Duodenal mucosa (tissue), 2 donors: ENCODE measurements around the gene PRR36.
A peak's percentile ranks its signal among the peaks of the same experiment; 100 is the strongest.

Source experiments
- H3K27ac ChIP-seq: one replicate; pipeline ENCODE4 v1.7.0; 2013; ENCODE audit warnings: low read depth, low read length
- H3K27me3 ChIP-seq, 2 donors: one replicate each; pipeline ENCODE4 v1.7.0; 2013; ENCODE audit warnings: low read length in 2 of 2, control low read depth in 1 of 2; ENCODE audit not compliant: insufficient read depth in 2 of 2, control insufficient read depth in 1 of 2
- H3K36me3 ChIP-seq, 2 donors: one replicate each; pipeline ENCODE4 v1.7.0; 2013; ENCODE audit warnings: low read length in 2 of 2, control low read depth in 1 of 2; ENCODE audit not compliant: insufficient read depth in 2 of 2, control insufficient read depth in 1 of 2
- H3K4me1 ChIP-seq, 2 donors: one replicate each; pipeline ENCODE4 v1.7.0; 2013; ENCODE audit warnings: low read length in 2 of 2, control low read depth in 1 of 2; ENCODE audit not compliant: insufficient read depth in 2 of 2, control insufficient read depth in 1 of 2
- H3K4me3 ChIP-seq, 2 donors: one replicate each; pipeline ENCODE4 v1.7.0; 2013; ENCODE audit warnings: low read length in 2 of 2, low read depth in 1 of 2
- H3K9ac ChIP-seq, 2 donors: one replicate each; pipeline ENCODE4 v1.7.0; 2013; ENCODE audit warnings: low read length in 2 of 2, low read depth in 1 of 2
- H3K9me3 ChIP-seq, 2 donors: one replicate each; pipeline ENCODE4 v1.7.0; 2013; ENCODE audit warnings: low read length in 2 of 2, control low read depth in 1 of 2; ENCODE audit not compliant: control insufficient read depth in 1 of 2

The PRR36 gene

DNA sequence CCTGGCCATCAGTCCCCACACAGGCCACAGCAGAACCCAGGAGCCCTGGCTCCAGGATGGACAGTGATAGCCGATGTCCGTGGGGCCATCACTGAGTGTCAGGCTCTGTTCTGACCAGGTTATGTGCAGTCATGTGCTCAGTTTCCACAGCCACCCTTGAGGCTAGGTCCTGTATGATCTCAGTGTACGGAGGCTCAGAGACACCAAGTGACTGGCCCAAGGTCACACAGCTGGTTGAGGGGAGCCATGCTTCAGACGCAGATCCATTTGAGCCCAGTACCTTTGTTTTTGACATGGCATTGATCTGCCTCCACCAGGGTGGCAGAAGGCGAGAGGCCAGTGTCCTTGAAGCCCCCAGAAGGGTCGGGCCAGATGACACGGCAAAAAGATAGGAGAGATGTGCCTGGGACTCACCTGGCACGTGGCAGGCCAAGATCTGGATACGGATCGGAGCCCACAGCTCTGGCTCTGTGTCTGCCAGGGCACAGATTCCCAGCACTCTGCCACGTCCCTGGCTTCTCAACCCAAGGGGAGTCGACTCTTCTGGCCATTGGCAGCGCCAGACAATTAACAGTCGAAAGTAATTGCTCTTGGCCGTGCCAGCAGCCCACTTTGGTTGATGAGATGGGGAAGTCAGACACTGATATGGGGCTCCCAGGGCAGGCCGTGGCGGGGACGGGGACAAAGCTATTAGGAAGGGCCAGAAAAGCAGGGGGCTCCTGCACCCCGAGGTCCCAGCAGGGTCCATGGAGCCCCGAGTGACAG lies 28.6 kb downstream of the PRR36 start:
- Histone ChIP-seq H3K27ac (no peak overlapping the region), H3K9ac (no peak overlapping the region)

DNA sequence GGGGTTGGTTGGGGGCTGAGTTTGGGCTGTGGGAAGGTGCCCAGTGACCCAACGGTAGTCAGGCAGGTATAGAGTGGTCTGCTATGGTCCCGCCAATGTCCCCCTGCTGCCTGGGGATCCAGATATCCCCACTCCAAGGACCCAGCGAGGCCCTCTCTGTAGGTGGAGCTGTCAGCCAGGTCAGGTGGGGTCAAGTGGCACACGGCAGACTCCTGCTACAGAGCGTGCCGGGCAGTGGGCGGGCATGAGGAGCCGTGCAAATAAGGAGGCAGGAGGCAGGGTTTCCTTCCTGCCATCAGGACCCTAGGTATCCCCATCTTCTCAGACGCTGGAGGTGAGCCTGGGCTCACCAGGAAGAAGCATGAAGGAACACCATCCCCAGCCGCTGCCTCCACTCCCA lies 29.2 kb downstream of the PRR36 start:
- no peaks in the 10 kb centered on the region for H3K9me3 ChIP-seq
- no peak overlapping the region for H3K4me3 ChIP-seq
- H3K4me1 ChIP-seq = no peaks in the 10 kb centered on the region
- H3K27me3 ChIP-seq = no peaks in the 10 kb centered on the region
- no peak overlapping the region for H3K27ac ChIP-seq
- H3K36me3 ChIP-seq = no peaks in the 10 kb centered on the region
- H3K9ac ChIP-seq = no peak overlapping the region

More for the DNA sequence above, 28.6 kb downstream of the PRR36 start:
- Histone ChIP-seq H3K9me3 (no peaks in the 10 kb centered on the region), H3K27me3 (no peaks in the 10 kb centered on the region), H3K4me1 (no peaks in the 10 kb centered on the region), H3K36me3 (no peaks in the 10 kb centered on the region), H3K4me3 (no peak overlapping the region)

DNA sequence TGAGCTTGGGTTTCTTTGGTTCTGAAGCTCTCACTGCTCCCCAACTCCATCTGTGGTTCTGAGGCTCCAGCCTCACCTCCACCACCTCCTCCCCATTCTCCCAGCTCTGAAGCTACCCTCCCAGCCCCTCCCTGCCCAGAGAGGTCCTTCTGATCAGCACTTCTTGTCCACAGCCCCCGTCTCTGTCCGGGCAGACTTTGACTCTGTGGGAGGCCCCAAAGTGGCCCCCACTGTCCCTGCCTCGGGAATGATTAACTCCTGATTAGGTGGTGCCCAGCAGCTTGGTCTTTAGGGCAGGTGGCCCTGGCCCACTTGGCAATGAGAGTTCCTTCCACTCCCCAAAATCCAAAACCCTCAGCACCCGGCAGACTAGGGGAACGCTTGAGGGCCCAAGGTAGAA lies 29.8 kb downstream of the PRR36 start:
- Histone ChIP-seq H3K4me3 (no peak overlapping the region), H3K27me3 (no peaks in the 10 kb centered on the region), H3K27ac (no peak overlapping the region), H3K4me1 (no peaks in the 10 kb centered on the region), H3K9ac (no peak overlapping the region), H3K36me3 (no peaks in the 10 kb centered on the region), H3K9me3 (no peaks in the 10 kb centered on the region)

DNA sequence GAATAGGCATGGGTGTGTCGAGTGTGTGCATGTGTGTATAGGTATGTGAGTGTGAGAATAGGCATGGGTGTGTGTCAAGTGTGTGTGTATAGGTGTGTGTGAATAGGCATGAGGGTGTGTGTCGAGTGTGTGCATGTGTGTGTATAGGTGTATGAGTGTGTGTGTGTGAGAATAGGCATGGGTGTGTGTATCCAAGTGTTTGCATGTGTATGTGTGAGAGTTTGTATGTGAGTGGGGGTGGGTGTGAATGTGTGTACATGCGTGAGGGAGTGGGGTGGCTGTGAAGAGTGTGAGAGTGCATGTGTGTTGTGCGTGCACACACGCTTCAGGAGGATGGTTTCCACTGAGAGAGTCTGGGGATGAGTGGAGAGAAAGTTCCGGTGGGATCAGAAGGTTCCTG lies 30.7 kb downstream of the PRR36 start:
- Histone ChIP-seq H3K27ac (no peak overlapping the region), H3K36me3 (no peaks in the 10 kb centered on the region), H3K4me1 (no peaks in the 10 kb centered on the region), H3K9ac (no peak overlapping the region), H3K27me3 (no peaks in the 10 kb centered on the region), H3K4me3 (no peak overlapping the region), H3K9me3 (no peaks in the 10 kb centered on the region)

DNA sequence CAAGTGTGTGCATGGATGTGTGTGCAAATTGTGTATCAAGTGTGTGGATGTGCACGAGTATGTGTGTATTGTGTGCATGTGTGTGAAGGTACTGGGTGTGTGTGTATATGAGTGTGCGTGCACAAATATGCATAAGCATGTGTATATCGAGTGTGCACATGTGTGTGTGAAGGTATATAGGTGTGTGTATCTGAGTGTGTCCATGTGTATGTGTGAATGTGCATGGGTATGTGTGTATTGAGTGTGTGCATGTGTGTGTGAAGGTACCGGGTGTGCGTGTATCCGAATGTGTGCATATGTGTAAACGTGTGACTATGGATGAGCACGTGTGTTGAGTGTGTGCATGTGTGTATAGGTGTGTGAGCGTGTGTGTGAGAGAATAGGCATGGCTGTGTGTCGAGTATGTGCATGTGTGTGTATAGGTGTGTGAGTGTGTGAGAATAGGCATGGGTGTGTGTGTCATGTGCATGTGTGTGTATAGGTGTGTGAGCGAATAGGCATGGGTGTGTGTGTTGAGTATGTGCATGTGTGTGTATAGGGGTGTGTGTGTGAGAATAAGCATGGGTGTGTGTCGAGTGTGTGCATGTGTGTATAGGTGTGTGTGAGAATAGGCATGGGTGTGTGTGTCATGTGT lies 31.4 kb downstream of the PRR36 start:
- no peaks in the 10 kb centered on the region for H3K36me3 ChIP-seq
- no peaks in the 10 kb centered on the region for H3K27me3 ChIP-seq
- no peak overlapping the region for H3K9ac ChIP-seq
- no peaks in the 10 kb centered on the region for H3K9me3 ChIP-seq
- no peaks in the 10 kb centered on the region for H3K4me1 ChIP-seq
- H3K4me3 ChIP-seq = no peak overlapping the region
- H3K27ac ChIP-seq = no peak overlapping the region

DNA sequence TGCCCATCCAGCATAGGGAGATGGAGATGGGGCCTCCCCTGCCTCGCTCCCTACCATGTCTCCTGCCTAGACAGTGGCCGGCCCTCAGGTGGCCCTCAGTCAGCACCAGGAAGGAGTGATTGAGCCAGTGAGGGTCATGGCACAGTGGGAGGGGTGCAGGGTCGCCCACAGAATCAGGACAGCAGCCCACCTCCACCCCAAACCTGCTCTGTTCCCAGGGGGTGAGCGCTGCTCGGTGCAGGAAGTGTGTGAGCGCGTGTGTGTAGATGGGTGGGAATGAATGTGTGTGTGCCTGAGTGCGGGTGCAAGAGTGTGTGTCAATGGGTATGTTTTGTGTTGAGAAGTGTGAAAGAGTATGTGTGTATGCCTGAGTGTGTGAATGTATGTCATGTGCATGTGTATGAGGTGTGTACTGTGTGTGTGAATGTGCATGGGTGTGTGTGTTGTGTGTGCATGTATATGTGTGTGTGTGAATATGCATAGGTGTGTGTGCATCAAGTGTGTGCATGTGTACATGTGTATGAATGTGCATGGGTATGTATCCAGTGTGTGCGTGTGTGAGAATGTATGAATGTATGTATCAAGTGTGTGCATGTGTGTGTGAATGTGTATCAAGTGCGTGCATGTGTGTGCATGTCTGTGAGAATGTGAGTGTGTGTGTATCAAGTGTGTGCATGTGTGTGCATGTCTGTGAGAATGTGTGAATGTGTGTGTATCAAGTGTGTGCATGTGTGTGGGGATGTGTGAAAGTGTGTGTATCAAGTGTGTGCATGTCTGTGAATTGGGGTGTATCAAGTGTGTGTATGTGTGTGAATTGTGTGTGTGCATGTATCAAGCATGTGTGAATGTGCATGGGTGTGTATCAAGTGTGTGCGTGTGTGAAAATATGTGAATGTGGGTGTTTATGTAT lies 32.2 kb downstream of the PRR36 start:
- H3K27ac ChIP-seq = no peak overlapping the region
- no peak overlapping the region for H3K4me3 ChIP-seq
- no peak overlapping the region for H3K9ac ChIP-seq
- H3K36me3 ChIP-seq = no peaks in the 10 kb centered on the region
- no peaks in the 10 kb centered on the region for H3K9me3 ChIP-seq
- no peaks in the 10 kb centered on the region for H3K27me3 ChIP-seq
- no peaks in the 10 kb centered on the region for H3K4me1 ChIP-seq

DNA sequence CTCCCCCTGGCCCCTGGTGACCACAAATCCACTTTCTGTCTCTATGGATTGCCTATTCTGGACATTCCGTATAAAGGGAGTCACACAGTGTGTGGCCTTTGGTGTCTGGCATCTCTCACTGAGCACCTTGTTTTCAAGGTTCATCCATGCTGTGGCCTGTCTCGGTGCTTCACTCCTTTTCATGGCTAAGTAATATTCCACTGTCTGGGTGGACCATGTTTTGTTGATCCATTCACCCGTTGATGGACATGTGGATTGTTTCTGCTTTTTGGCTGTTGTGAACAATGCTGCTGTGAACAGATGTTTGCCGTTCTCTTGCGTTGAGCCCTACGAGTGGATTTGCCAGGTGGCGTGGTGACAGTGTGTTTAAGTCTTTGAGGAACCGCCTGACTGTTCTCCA lies 33.6 kb downstream of the PRR36 start:
- Histone ChIP-seq H3K27me3 (no peaks in the 10 kb centered on the region), H3K9me3 (no peaks in the 10 kb centered on the region), H3K4me1 (no peaks in the 10 kb centered on the region), H3K9ac (no peak overlapping the region), H3K36me3 (no peaks in the 10 kb centered on the region), H3K4me3 (no peak overlapping the region), H3K27ac (no peak overlapping the region)

DNA sequence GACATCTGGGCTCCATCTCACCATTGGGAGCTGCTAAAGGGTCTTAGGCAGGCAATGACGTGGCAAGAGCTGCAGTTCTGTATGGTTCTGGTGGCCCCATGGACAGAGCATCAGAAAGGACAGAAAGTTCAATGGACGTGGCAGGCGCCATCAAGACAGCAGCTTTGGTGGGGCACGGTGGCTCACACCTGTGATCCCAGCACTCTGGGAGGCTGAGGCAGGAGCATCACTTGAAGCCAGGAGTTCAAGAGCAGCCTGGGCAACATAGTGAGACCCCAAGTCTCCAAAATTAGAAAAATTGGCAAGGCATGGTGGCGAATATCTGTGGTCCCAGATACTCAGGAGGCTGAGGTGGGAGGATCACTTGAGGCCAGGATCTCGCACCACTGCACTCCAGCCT lies 34.7 kb downstream of the PRR36 start:
- Histone ChIP-seq H3K36me3 (no peaks in the 10 kb centered on the region), H3K9ac (no peak overlapping the region), H3K27ac (no peak overlapping the region), H3K4me1 (no peaks in the 10 kb centered on the region), H3K27me3 (no peaks in the 10 kb centered on the region), H3K9me3 (no peaks in the 10 kb centered on the region), H3K4me3 (no peak overlapping the region)

DNA sequence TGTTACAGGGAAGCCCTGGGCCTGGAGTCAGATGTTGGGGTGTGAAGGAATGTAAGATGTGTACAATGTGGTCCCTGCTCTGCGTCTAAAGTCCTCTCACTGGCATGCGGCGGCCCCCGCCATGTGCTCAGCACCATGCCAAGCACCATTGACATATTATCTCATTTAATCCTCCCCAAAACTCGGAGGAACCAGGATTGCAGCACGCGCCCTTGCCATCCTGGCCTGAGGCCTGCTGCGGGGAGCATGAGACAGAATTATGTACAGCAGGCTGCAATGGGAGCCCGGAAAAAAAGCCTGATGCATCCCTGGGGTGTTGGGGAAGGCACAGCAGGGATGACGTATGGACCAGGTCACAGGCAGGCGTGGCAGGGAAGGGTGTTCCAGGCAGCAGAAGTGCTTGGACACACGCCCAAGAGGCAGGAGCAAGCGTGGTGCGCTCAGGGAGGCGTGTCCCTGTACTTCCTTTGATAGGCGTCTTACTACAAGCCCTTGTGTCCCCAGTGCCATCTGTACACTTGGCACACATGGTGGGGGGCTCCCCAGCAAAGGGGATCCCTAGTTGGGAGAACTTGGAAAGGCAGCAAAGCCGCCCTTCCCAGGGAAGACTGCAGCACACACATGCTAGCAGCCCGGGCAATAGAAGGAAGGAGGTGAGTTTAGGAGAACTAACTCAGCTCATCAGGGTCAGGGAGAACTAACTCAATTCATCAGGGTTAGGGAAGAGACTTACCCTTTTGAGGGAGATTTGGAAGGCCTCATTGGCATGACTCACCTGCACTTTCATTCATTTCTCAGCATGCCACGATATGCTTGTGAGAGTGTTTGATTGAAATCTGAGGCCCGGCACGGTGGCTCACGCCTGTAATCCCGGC lies 40.7 kb downstream of the PRR36 start:
- peak overlapping the region in 1 of 2 donors; percentile 13 for H3K4me3 ChIP-seq
- peak overlapping the region; percentile 4 to 29 for H3K9ac ChIP-seq
- no peaks in the 10 kb centered on the region for H3K36me3 ChIP-seq
- H3K9me3 ChIP-seq = no peaks in the 10 kb centered on the region
- no peaks in the 10 kb centered on the region for H3K27me3 ChIP-seq
- peaks cover 21 to 31% of the 10 kb centered on the region in 2 donors for H3K4me1 ChIP-seq
- no peak overlapping the region for H3K27ac ChIP-seq
